A549 (cell line): Measurements from ENCODE around the gene MED26.
"Not testable (repeated sequence)": the region's sequence is repeated elsewhere in the genome, so short reads cannot be mapped to it uniquely, and the experiment has no call there.

Experiments
- EHMT2 ChIP-seq: fragments of 200-600 bp; sonication (generic); IDR thresholded peaks from 2 replicates; pipeline ENCODE4 v1.6.1; 2016; ENCODE audit warnings: antibody characterized with exemption, low read depth, mild to moderate bottlenecking, moderate library complexity
- FOSB ChIP-seq: fragments of 250-450 bp; sonication (Bioruptor Pico); IDR thresholded peaks from 2 replicates; pipeline ENCODE4 v1.5.0; 2020; ENCODE audit warnings: mild to moderate bottlenecking, moderate library complexity
- JUN ChIP-seq, 2 experiments: fragments of >200 bp; sonication (Bioruptor Twin); formaldehyde crosslinking; IDR thresholded peaks; 2 replicates in 1 of 2; 3 replicates in 1 of 2; pipeline ENCODE4 v1.6.1; 2016 to 2017
- JUNB ChIP-seq: fragments of >200 bp; sonication (Bioruptor Twin); formaldehyde crosslinking; IDR thresholded peaks from 2 replicates; pipeline ENCODE4 v1.6.1; 2016
- KDM5A ChIP-seq: fragments of 200-600 bp; sonication (generic); IDR thresholded peaks from 2 replicates; pipeline ENCODE4 v1.6.1; 2016; ENCODE audit warnings: antibody characterized with exemption, mild to moderate bottlenecking
- MAFK ChIP-seq: fragments of 450-650 bp; IDR thresholded peaks from 2 replicates; pipeline ENCODE4 v1.6.1; 2014; ENCODE audit not compliant: partially characterized antibody
- POLR2A ChIP-seq: IDR thresholded peaks from 2 replicates; pipeline ENCODE4 v1.6.1; 2012; ENCODE audit warnings: mild to moderate bottlenecking, low read length
- POLR2AphosphoS2 ChIP-seq: conservative IDR thresholded peaks from 2 replicates; pipeline ENCODE4 v1.6.1; 2012; ENCODE audit warnings: low read length, improper control_type of control experiment, inconsistent platforms
- RAD21 ChIP-seq, 2 experiments: fragments of >200 bp in 1 of 2; sonication (Bioruptor Twin) in 1 of 2; formaldehyde crosslinking in 1 of 2; IDR thresholded peaks in 1 of 2; conservative IDR thresholded peaks in 1 of 2; 2 replicates in 1 of 2; 3 replicates in 1 of 2; pipeline ENCODE4 v1.6.1; 2012 to 2018; ENCODE audit warnings: inconsistent platforms in 1 of 2
- TF ChIP-seq, protein P1 (sequence below): fragments of >200 bp; sonication (Bioruptor Twin); formaldehyde crosslinking; IDR thresholded peaks from 3 replicates; pipeline ENCODE4 v1.5.1; 2016

DNA sequence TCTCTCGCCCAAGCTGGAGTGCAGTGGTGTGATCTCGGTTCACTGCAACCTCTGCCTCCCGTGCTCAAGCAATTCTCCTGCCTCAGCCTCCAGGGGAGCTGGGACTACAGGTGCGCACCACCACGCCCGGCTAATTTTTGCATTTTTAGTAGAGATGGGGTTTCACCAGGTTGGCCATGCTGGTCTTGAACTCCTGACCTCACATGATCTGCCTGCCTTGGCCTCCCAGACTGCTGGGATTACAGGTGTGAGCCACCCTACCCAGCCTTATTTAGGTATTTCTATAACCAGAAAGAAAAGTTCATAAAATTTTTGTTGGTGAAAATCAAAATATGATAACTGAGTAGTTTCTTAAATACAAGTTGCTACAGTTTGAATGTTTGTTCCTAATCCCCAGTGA is 84.3 kb downstream of the MED26 start:
- TF ChIP-seq, protein P1, sequence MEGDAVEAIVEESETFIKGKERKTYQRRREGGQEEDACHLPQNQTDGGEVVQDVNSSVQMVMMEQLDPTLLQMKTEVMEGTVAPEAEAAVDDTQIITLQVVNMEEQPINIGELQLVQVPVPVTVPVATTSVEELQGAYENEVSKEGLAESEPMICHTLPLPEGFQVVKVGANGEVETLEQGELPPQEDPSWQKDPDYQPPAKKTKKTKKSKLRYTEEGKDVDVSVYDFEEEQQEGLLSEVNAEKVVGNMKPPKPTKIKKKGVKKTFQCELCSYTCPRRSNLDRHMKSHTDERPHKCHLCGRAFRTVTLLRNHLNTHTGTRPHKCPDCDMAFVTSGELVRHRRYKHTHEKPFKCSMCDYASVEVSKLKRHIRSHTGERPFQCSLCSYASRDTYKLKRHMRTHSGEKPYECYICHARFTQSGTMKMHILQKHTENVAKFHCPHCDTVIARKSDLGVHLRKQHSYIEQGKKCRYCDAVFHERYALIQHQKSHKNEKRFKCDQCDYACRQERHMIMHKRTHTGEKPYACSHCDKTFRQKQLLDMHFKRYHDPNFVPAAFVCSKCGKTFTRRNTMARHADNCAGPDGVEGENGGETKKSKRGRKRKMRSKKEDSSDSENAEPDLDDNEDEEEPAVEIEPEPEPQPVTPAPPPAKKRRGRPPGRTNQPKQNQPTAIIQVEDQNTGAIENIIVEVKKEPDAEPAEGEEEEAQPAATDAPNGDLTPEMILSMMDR: not testable (repeated sequence)
- not testable (repeated sequence) for TF ChIP-seq EHMT2; POLR2A; POLR2AphosphoS2; JUNB; MAFK; FOSB (CRISPR knock-in tag); RAD21 (conservative IDR thresholded peaks at IDR 0.05 in 1 of 2, IDR thresholded peaks at IDR 0.05 in 1 of 2); KDM5A; JUN (IDR thresholded peaks at IDR 0.05)
